RPMI7951 (cell line): ENCODE results near the gene ATP1B3. TPM values are rescaled to one million over a fixed set of nuclear protein-coding genes. Genes with fewer than 3 reads are reported as not detected.
"Not testable (repeated sequence)": the region's sequence is repeated elsewhere in the genome, so short reads cannot be mapped to it uniquely, and the experiment has no call there.

Source experiments
- DNase-seq: peaks from one replicate; pipeline ENCODE4 v3.0.0-alpha.2; 2012; ENCODE audit warnings: low read depth
- total RNA-seq: library from RNA; depleted of rRNA; stranded (reverse); fragments of >200 nt; shearing (Covaris generic); gene quantifications from 2 replicates; pipeline ENCODE4 v1.2.3, GENCODE V29; 2014

ATP1B3 gene
- total RNA-seq, 1 experiment from 2014 or later: 125 TPM

DNA sequence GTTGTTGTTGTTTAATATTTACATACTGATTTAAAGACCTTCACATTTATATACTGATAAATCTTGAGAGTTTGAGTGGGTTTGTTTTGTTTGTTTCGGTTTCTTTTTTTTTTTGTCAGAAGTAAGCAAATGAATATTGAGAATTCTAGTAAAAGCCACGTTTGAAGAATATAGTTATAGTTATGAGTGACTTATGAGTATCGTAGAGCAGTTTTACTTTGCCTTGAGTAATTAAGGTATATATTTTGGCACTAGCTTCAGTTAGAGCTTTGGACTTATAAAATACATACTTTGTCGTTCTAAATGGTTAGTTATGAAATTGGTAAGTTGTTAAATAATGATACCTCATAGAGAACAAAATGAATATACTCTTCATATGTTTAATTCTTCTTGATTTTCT is 27.8 kb downstream of the ATP1B3 start:
- no peak for DNase-seq

DNA sequence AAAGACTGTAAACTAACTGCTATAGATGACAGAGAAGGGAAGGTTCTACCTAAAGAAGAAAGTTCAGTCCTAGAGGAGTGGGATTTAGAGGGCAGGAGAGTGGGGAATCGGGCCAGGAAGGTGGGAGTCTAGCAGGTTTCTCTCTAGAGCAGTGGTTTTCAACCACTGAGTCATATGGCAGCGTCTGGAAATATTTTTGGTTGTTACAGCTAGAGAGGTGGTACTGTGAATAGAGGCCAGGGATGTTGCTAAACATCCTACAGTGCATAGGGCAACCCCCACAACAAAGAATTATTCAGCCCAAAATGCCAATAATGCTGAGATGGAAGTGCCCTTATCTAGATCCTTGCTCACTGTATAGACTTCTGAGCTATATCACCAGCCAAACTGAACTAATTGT is 28.7 kb downstream of the ATP1B3 start:
- DNase-seq: peak; percentile 10

DNA sequence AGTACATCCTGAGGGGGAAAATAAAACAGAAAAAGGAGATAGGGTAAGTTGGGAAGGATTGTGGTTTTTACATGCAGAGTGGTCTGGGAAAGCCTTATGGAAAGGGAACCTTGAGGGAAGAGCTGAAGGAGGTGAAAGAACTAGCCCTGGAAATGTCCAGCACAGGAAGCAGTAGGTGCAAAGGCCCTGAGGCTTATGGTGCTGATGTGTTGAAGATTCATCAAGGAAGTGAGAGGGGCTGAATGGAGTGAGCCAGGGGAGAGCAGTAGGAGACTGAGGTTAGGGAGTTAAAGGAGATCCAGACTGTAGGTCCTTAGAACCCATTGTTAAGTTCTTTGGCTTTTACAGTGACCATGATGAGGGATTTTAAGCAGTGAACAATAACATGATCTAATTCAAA is 33.0 kb downstream of the ATP1B3 start:
- DNase-seq: no peak

GRCh38 chr3:141909986-141910385 is 33.5 kb downstream of the ATP1B3 start:
- not testable (repeated sequence) for DNase-seq

DNA sequence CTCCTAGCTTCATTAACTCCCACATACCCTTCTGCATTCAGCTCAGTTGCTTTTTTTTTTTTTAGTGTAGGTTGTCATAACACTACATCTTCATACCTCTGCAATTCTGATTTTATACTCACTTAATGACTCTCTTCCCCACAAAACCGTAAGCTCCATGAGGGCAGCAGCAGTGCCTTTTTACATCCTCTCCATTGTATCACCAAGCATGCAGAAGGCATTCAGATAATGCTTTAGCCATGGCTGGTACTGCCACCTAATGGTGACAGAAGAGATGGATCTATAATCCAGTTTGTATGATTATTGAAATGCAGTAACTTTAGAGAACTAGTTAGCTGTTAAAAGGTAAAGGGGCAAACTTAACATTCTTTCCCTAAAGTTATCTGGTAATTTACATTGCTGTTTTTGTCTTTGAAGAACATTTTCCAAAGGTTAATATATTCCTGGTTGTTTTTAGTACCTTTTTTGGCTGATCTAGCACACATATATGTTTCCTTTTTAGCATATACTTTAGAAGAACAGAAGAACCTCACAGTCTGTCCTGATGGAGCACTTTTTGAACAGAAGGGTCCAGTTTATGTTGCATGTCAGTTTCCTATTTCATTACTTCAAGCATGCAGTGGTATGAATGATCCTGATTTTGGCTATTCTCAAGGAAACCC is 36.8 kb downstream of the ATP1B3 start:
- DNase-seq: peak; percentile 63

DNA sequence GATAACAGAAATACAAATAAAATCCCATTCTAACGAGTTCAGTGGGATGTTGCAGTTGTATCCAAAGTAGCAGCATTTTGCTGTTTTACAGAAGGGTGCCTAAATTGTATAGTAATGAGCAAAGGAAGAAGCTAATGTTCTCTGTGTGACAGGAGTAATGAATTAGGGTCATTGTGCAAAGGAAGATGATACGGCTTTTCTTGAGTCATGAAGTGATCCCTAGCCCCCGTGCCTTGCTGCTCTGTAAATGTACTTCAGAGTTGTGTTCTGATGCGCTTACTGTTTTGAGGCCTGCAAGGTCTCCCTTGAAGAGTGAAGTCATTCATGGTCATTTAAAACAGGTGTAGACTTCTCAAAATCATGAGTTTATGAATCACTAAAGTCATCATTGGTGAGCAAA is 37.9 kb downstream of the ATP1B3 start:
- no peak for DNase-seq

DNA sequence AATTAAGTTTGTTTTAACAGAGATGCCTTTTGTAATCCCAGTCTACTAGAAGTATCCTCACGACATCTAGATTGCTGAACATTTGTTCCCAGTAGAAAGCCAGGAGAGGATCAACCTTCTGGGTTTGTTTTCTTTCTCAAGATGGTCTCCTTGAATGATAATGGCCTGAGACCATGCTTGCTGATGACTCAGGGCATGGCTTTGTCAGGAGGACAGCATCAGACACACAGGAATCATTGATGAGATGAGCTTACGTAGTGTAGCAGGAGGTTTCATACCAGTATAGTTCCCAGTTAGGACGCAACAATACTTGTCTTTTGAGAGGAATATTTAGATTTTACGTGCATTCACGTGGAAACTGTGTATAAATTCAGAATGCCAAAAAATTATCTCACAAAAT is 38.6 kb downstream of the ATP1B3 start:
- no peak for DNase-seq

GRCh38 chr3:141915766-141916165 is 39.3 kb downstream of the ATP1B3 start:
- no peak for DNase-seq

- no peak for DNase-seq
Measured at GRCh38 chr3:141920701-141921100, 44.3 kb downstream of the ATP1B3 start.

DNA sequence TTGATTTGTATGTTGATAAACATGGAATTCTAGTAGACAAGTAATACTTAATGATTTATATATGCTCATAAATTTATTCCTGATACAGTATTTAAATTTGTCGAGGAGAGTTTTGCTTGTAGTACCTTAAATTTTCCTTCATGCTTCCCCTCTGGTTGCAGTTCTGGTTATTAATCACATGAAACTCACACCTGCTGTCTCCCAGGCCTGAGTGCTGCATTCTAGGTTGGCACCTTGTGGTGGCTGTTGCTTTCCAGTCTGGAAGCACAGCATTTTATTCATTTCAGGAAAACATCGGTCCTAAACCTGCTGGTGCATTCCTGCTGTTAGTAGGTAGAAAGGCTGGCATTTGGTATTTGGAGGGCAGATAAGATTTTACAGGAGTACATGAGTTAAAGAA is 44.9 kb downstream of the ATP1B3 start:
- DNase-seq: no peak

DNA sequence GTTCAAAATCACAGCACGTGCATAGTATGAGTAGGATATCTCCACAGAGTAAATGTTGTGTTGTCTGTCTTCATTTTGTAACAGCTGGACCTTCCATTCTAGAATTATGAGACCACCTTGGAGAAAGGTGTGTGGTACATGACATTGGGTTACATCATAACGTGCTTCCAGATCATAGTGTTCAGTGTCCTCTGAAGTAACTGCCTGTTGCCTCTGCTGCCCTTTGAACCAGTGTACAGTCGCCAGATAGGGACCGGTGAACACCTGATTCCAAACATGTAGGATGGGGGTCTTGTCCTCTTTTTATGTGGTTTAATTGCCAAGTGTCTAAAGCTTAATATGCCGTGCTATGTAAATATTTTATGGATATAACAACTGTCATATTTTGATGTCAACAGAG is 49.2 kb downstream of the ATP1B3 start:
- DNase-seq: not testable (repeated sequence)

- DNase-seq: no peak
Measured at GRCh38 chr3:141926929-141927328, 50.5 kb downstream of the ATP1B3 start.

GRCh38 chr3:141928631-141929270 is 52.3 kb downstream of the ATP1B3 start:
- no peak for DNase-seq

DNA sequence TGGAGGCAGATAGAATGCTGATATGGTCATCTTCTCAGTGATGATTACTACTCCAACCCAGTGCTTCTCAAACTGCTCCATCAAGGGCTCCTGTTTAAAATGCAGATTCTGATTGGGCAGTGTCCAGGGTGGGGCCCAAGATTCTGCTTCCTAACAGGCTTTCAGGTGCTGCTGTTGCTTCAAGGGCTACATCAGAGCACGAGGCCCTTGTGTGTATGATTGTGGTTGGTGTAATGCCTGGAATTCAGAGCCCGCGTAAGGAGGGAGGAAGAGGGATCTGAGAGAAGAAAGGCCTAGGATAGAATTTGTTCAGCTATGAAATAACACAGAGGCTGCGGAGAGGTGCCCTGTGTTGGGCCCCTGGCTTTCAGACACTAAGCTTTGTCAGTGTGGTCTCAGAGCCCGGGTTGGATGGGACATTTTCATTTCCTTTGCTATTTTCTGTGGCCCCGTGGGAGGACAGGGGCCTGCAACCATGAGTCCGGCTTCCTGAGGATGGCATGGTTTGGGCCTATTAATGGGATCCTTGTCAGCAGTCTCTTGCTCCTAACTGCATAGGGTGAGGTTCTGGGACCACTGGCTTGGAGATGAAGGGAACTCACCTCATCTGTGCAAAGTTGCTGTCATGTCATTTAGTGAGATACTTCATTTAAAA is 53.0 kb downstream of the ATP1B3 start:
- DNase-seq: no peak

- DNase-seq: no peak
Measured at GRCh38 chr3:141930801-141931200, 54.4 kb downstream of the ATP1B3 start.

DNA sequence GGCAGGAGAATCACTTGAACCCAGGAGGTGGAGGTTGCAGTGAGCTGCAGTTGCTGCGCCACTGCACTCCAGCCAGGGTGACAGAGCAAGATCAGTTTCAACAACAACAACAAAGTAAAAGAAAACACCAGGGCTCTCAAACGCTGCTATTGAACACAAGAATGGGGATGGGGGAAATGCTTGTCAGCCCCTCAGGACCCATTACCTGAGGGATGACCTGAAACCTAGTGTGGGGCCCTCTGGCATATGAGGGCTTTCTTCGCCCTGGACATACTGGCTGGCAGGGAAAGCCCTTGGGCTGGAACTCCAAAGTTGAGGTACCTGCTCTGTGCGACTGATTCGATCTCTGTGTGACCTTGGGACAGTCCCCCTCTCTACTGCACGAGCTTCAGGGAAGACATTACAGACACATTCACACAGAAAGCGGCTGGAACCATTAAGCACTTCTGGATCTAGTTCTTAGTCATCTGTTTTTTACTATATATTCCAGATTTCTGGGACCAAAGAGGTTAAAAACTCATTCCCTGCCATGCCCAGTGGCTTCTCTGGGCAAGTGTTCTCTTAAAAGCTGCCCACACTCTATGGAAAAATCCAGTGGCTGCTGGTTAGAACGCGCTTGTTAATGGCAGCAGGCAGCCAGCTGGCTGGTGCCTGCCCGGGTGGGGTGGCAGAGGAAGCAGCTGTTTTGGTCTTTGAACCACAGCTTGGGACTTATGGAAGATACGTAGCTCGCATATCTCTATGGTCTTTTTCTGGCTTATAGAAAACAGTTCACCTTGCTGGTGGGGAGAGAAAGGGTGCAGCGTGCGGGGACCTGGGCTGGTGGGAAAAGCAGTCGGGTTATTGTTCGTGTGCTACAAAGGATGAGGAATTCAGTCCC is 57.2 kb downstream of the ATP1B3 start:
- no peak for DNase-seq

- no peak for DNase-seq
Measured at GRCh38 chr3:141934354-141934753, 57.9 kb downstream of the ATP1B3 start.

DNA sequence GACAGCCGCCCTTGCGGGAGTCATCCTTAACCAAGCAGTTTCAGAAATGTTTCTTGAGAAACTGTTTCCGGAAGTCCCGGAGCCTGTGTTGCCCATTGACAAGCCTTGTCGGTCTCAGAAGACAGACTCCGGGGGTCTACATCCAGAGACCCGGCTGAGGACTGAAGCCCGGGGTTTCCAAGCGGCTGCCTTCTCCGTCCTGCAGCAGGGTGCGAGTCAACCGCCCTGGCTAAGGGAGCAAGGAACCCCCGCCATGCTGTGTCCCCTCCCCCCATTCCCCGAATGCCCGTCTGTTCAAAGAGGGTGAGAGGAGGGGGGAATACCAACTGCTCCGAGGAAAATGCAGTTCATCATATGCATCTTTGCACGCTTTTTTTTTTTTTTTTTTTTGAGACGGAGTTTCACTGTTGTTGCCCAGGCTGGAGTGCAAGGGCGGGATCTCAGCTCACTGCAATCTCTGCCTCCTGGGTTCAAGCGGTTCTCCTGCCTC is 61.6 kb downstream of the ATP1B3 start:
- DNase-seq: no peak

GRCh38 chr3:141939759-141940158 is 63.3 kb downstream of the ATP1B3 start:
- DNase-seq: no peak

DNA sequence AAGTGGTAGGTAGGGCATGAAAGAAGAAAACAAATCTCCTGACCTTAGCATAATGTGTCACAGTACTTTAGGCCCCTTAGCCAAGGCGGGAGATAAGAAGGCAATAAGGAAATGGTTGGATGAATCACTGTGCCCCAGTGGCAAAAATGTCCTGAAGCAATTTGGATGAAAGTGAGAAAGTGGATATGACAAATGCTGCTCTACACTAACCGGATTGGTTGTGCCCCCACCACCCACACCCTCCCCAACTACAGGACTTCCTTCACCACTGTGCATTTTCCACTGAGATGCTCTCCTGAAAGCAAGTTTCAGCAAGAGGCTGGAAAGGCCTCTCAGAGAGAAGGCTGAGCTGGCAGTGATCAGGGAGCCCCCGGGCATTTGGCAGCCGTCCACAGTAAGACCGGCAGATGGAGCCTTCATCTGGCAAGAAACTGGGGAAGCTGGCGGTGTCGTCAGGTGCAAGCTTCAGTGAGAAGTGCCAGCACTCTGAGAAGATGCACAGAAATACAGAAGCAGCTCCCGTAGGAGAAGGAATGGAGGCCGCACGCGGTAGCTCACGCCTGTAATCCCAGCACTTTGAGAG is 63.8 kb downstream of the ATP1B3 start:
- DNase-seq: peak; percentile 99

GRCh38 chr3:141941093-141941492 is 64.7 kb downstream of the ATP1B3 start:
- DNase-seq: peak; percentile 37

- DNase-seq: no peak
Measured at GRCh38 chr3:141942006-141942405, 65.6 kb downstream of the ATP1B3 start.
